Activated T-cell treated with anti-CD3 and anti-CD28 coated beads, Interleukin-2, amount 50 U/mL, for 72 hours (primary cell): Measurements from ENCODE around the gene KIRREL3. TPM values are rescaled to one million over a fixed set of nuclear protein-coding genes. Genes with fewer than 3 reads are reported as not detected.

Source experiments
- ATAC-seq, 2 donors: fragments of 150-1000 bp; cut with Tn5 transposase; replicated peaks in 1 of 2; 2 replicates each; pipeline ENCODE4 v1.10.0; 2021; ENCODE audit warnings: moderate library complexity in 2 of 2, mild to moderate bottlenecking in 1 of 2
- DNase-seq, 2 donors: peaks; one replicate each; pipeline ENCODE4 v3.0.0; 2021 to 2022; ENCODE audit warnings: mixed read lengths in 1 of 2
- H3K27ac Mint-ChIP-seq: one replicate; pipeline ENCODE4 v1.8.0; 2022; ENCODE audit warnings: mild to moderate bottlenecking, moderate library complexity, mixed read lengths
- H3K27me3 Mint-ChIP-seq: one replicate; pipeline ENCODE4 v1.8.0; 2022; ENCODE audit warnings: low read depth, mixed read lengths
- H3K36me3 Mint-ChIP-seq, 2 donors: one replicate each; pipeline ENCODE4 v1.8.0; 2022; ENCODE audit warnings: mixed read lengths in 2 of 2, mild to moderate bottlenecking in 1 of 2; ENCODE audit not compliant: insufficient read depth in 2 of 2
- H3K4me1 Mint-ChIP-seq: one replicate; pipeline ENCODE4 v1.8.0; 2022; ENCODE audit warnings: low read depth, mixed read lengths
- H3K4me3 Mint-ChIP-seq, 2 donors: one replicate each; pipeline ENCODE4 v1.8.0; 2022; ENCODE audit warnings: mild to moderate bottlenecking in 2 of 2, mixed read lengths in 2 of 2, moderate library complexity in 2 of 2
- H3K9me3 Mint-ChIP-seq, 2 donors: one replicate each; pipeline ENCODE4 v1.8.0; 2022; ENCODE audit warnings: mixed read lengths in 2 of 2
- total RNA-seq, 2 donors: library from RNA; stranded (reverse); gene quantifications; one replicate each; pipeline ENCODE4 v1.2.3, GENCODE V29; 2022

Gene KIRREL3
- total RNA-seq, 2 donors from 2014 or later: not detected

DNA sequence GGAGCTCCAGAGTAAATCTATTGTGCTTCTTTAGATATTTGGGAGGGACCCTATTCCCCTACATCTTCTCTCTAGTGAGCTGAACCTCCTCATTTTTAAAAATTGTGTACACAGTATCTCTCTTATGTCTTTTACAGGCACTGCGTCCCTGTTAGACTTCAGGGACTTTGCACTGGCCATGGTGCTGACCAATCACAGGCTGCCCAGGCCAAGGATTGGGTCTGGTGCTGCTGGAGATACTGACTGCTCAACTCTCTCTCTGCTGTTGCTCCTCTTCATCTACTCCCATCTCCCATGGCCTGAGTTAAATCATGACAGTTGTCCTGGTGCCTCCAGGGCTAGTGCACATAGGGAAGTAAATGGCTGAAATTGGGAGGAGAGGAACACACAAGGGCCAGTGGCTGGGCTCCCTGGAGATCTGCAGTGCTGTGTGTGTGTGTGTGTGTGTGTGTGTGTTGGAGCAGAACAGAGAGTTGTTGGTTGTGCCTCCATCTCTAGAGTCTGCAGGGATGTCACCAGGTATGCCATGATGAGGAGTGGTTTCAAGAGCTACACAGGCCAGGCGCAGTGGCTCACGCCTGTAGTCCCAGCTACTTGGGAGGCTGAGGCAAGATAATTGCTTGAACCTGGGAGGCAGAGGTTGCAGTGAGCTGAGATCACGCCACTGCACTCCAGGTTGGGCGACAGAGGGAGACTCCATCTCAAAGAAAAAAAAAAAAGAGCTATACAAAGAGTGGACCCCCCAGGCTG is 489.8 kb downstream of the KIRREL3 start:
- peaks cover 16% of the 10 kb centered on the region for H3K27me3 Mint-ChIP-seq
- DNase-seq (no peak), ATAC-seq (no peak)
- no peaks in the 10 kb centered on the region for H3K4me1 Mint-ChIP-seq
- H3K4me3 Mint-ChIP-seq: no peak overlapping the region
- no peaks in the 10 kb centered on the region for H3K36me3 Mint-ChIP-seq
- no peaks in the 10 kb centered on the region for H3K9me3 Mint-ChIP-seq
- H3K27ac Mint-ChIP-seq: no peak overlapping the region

DNA sequence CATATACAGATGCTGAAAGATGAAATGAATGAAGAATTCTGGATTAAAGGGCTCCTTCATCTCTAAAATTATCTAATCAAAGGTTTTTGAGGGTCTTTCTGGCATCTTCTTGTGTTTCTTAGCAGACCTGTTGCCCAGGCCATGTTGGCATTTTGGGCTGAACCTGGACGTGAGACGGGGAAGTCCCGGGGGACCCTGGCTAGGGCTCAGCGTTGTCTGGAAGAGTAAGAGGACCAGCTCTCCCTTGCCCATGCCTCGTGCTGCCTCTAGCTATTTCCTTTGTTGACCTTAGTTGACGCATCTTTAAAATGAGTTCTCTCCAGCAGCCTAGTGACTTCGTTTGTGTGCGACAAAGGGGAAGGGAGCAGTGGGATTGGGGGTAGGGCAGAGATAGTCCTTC is 492.9 kb downstream of the KIRREL3 start:
- peaks cover 0 to 3% of the 10 kb centered on the region in 2 donors for H3K9me3 Mint-ChIP-seq
- H3K36me3 Mint-ChIP-seq: no peaks in the 10 kb centered on the region
- no peak for ATAC-seq
- H3K4me1 Mint-ChIP-seq: no peaks in the 10 kb centered on the region
- peaks cover 29% of the 10 kb centered on the region for H3K27me3 Mint-ChIP-seq
- H3K27ac Mint-ChIP-seq: no peak overlapping the region
- no peak for DNase-seq
- no peak overlapping the region for H3K4me3 Mint-ChIP-seq

DNA sequence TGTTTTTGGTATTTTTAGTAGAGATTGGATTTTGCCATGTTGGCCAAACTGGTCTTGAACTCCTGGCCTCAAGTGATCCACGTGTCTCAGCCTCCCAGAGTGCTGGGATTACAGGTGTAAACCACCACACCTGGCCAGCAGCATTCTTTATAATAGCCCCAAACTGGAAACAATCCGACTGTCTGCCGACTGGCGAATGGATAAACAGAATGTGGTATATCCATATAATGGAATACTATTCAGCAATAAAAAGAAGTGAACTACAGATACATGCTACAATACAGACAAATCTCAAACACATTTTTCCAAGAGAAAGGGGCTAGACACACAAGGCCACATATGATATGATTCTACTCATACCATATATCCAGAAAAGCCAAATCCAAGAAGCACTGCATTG is 493.8 kb downstream of the KIRREL3 start:
- Mint-ChIP-seq H3K36me3 (no peaks in the 10 kb centered on the region), H3K4me1 (no peaks in the 10 kb centered on the region), H3K9me3 (peaks cover 0 to 3% of the 10 kb centered on the region in 2 donors), H3K27ac (no peak overlapping the region), H3K4me3 (no peak overlapping the region), H3K27me3 (peaks cover 35% of the 10 kb centered on the region)
- no peak for DNase-seq
- no peak for ATAC-seq

DNA sequence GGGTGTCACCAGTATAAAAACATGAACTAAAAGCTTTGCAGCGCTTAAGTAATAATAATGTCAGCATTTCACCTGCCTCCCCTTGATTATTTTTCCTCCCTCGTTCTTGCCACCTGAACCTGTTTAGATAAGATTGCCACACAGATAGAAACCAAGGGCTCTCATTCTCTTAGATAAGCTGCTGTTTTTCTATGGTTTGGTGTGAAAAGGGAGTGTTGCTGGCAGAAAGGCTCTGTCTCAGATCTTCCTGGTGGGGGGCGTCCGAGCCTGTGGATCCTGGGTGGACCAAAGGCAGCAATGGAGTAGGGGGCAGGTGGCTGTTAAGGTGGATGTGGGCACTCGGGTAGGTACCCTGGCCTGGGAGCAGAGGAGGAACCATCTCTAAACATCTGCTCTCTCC is 497.6 kb downstream of the KIRREL3 start:
- H3K36me3 Mint-ChIP-seq: no peaks in the 10 kb centered on the region
- no peaks in the 10 kb centered on the region for H3K4me1 Mint-ChIP-seq
- DNase-seq (no peak), ATAC-seq (no peak)
- H3K4me3 Mint-ChIP-seq: no peak overlapping the region
- H3K27me3 Mint-ChIP-seq: peaks cover 31% of the 10 kb centered on the region
- no peak overlapping the region for H3K27ac Mint-ChIP-seq
- peaks cover 0 to 3% of the 10 kb centered on the region in 2 donors for H3K9me3 Mint-ChIP-seq

DNA sequence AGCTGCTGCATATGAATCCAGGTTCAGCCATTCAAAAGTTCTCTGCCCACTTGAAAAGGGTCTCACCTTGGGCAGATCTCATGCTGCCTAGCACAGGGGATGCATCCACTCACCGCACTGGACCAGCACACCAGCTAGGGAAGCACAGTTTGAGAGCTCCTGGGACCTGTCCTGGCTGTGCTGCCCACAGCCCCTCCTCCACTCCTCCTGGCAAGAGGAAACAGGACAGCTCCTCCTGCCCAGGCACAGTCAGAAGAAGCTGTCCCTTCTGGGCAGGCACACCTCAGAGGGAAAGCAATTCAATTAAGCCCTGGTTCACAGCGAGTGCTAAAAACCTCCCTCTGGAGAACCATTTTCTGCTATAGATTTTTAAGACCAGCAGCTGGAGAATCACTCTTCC is 498.4 kb downstream of the KIRREL3 start:
- H3K36me3 Mint-ChIP-seq: no peaks in the 10 kb centered on the region
- H3K4me1 Mint-ChIP-seq: no peaks in the 10 kb centered on the region
- ATAC-seq (no peak), DNase-seq (no peak)
- no peak overlapping the region for H3K27ac Mint-ChIP-seq
- peaks cover 0 to 3% of the 10 kb centered on the region in 2 donors for H3K9me3 Mint-ChIP-seq
- no peak overlapping the region for H3K4me3 Mint-ChIP-seq
- H3K27me3 Mint-ChIP-seq: peaks cover 33% of the 10 kb centered on the region

DNA sequence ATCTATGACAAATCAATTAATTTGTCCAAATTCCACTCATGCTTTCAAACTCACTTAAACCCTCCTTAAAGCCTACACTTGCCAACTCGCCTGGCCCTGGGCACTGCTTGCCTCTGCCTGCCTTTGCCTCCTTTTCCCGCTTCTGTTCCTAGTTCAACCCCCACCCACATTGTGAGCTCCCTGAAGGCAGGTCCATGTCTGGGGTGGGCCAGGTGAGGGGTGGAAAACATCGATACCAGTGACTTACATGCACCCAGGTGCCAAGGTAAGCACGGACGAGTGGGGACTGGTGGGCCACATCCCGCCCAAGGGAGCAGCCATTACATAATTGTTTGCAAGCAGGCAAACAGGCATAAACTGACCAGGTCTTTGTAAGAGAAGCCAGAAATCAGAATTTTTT is 498.9 kb downstream of the KIRREL3 start:
- Mint-ChIP-seq H3K9me3 (peaks cover 0 to 3% of the 10 kb centered on the region in 2 donors), H3K27ac (no peak overlapping the region), H3K36me3 (no peaks in the 10 kb centered on the region), H3K27me3 (peaks cover 38% of the 10 kb centered on the region), H3K4me3 (no peak overlapping the region), H3K4me1 (no peaks in the 10 kb centered on the region)
- no peak for DNase-seq
- ATAC-seq: no peak

DNA sequence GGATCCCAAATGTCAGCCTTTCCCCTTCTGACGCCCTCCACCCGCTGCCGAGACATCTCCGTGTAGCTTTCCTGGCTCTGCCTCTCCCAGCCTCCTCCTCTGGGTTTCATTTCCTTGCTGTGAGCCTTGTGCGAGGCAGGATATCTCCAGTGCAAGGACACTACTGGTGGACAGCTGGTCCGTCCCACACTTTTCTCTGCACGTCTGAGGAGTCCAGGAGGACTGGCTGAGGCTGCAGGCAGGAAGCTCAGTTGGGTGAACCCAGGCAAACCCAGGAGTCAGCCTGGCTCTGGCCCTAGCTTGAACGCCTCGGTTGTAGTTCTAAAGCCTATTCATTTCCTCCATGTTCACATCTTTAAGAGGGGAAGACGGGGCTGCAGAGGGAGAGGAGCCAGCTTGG is 499.6 kb downstream of the KIRREL3 start:
- H3K9me3 Mint-ChIP-seq: peaks cover 0 to 3% of the 10 kb centered on the region in 2 donors
- no peak overlapping the region for H3K27ac Mint-ChIP-seq
- DNase-seq (no peak), ATAC-seq (no peak)
- no peak overlapping the region for H3K4me3 Mint-ChIP-seq
- H3K36me3 Mint-ChIP-seq: no peaks in the 10 kb centered on the region
- no peaks in the 10 kb centered on the region for H3K4me1 Mint-ChIP-seq
- H3K27me3 Mint-ChIP-seq: peaks cover 38% of the 10 kb centered on the region

DNA sequence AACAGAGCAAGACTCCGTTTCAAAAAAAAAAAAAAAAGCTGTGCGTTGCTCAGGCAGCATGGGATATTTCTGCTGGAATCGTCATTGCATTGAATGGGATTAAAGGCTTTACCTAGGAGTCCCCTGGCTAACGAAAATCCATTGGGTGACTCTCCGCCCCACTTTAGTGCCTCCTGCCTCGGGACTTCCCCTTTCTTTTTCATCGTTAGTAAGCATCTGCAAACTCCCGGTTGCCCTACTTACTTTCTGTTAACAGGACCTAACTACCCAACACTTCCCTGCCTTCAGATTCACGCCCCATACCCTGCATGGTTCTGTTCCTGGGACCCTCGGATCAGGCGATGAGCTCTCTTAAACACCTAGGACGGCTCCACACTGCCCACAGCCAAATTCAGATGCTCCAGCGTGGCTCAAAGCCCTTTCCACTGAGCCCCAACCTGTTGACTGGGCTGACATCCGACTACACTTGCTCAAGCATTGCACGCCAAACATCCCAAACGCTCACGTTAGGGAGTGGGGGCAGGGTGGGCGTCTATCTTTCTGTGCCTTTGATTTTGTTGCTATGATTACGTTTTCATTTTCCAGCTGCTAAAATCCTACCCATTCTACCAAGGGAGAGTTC is 501.3 kb downstream of the KIRREL3 start:
- Mint-ChIP-seq H3K9me3 (peaks cover 0 to 3% of the 10 kb centered on the region in 2 donors), H3K27ac (no peak overlapping the region), H3K36me3 (no peaks in the 10 kb centered on the region), H3K4me1 (no peaks in the 10 kb centered on the region), H3K27me3 (peaks cover 35% of the 10 kb centered on the region), H3K4me3 (no peak overlapping the region)
- ATAC-seq (no peak), DNase-seq (no peak)

DNA sequence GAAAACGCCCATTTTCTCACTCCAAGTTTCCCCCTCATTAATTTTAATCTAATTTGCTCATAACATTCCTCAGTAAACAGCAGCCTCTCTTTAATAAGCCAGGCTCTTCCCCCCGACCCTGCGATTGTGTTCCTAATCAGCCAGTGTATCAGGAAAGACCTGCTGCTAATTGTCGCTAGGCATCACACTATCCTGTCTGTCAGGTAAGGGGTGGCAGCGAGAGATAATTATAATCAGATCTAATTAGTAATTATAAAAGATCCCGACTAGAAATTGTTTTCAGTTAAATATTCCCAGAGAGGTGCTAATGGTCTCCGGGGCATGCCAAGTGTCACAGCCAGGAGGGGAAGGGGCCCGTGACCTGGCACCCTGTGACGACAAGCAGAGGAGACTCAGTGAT is 502.3 kb downstream of the KIRREL3 start:
- Mint-ChIP-seq H3K27me3 (peaks cover 27% of the 10 kb centered on the region), H3K4me3 (no peak overlapping the region), H3K9me3 (no peaks in the 10 kb centered on the region), H3K4me1 (no peaks in the 10 kb centered on the region), H3K27ac (no peak overlapping the region), H3K36me3 (no peaks in the 10 kb centered on the region)
- DNase-seq (no peak), ATAC-seq (no peak)

DNA sequence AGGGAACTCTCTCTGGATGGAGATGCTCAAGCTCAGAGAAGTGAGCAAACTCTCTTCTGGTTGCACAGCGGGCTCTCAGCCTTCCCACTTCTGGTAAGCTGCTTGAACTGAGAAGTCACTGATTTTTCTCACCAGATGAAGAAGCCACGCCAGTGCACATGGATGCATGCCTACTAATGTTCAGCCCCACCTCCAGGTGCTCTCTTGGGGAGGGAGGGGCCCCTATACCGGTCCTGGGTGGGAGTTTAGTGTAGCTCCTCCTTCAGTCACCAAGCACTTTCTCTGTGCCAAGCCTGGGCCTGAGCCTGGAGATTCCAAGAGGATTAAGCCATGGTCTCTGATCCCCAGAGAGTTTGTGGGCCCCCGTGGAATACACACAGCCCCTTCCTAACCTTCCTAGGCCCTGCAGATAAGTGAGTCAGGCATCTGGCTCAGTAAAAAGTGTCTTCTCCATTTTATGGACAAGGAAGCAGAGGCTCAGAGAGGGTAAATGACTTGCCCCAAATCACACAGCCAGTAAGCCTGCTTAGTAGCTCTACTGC is 502.9 kb downstream of the KIRREL3 start:
- no peak for ATAC-seq
- Mint-ChIP-seq H3K36me3 (no peaks in the 10 kb centered on the region), H3K4me1 (no peaks in the 10 kb centered on the region), H3K27me3 (peaks cover 26% of the 10 kb centered on the region), H3K9me3 (no peaks in the 10 kb centered on the region), H3K4me3 (no peak overlapping the region), H3K27ac (no peak overlapping the region)
- no peak for DNase-seq

DNA sequence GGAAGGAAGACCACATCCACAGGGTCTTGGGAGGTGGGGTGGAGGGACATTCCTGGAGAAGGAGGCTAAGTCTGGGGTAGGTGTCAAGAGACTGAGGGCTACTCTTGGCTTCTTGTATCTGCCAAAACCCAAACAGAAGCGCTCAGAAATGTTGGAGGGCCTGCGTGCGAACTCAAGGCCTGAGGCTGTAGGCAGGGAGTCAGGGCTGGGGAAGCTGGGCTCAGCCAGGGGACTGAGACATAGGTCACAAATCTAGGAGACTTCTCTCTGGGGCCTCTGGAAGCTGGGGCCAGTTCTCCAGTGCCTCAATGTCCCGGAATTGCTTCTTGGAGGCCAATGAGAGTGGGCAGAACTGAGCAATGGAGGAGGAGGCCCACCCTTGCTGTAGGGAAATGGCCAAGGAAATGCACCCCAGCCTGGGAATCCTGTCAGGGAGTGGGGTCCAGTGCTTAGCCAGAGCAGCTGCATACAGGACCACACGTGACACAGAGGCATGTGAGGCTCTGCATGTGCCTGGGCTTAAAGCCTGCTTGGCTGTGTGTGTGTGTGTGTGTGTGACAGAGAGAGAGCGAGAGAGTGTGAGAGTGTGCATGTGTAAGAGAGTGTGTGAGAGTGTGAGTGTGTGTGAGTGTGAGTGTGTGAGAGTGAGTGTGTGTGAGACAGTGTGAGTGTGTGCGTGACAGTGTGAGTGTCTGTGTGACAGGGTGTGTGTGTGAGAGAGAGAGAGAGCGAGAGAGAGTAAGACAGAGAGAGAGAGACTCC is 503.8 kb downstream of the KIRREL3 start:
- no peaks in the 10 kb centered on the region for H3K9me3 Mint-ChIP-seq
- no peak overlapping the region for H3K4me3 Mint-ChIP-seq
- H3K4me1 Mint-ChIP-seq: no peaks in the 10 kb centered on the region
- peaks cover 19% of the 10 kb centered on the region for H3K27me3 Mint-ChIP-seq
- no peak for DNase-seq
- H3K36me3 Mint-ChIP-seq: no peaks in the 10 kb centered on the region
- no peak for ATAC-seq
- no peak overlapping the region for H3K27ac Mint-ChIP-seq

DNA sequence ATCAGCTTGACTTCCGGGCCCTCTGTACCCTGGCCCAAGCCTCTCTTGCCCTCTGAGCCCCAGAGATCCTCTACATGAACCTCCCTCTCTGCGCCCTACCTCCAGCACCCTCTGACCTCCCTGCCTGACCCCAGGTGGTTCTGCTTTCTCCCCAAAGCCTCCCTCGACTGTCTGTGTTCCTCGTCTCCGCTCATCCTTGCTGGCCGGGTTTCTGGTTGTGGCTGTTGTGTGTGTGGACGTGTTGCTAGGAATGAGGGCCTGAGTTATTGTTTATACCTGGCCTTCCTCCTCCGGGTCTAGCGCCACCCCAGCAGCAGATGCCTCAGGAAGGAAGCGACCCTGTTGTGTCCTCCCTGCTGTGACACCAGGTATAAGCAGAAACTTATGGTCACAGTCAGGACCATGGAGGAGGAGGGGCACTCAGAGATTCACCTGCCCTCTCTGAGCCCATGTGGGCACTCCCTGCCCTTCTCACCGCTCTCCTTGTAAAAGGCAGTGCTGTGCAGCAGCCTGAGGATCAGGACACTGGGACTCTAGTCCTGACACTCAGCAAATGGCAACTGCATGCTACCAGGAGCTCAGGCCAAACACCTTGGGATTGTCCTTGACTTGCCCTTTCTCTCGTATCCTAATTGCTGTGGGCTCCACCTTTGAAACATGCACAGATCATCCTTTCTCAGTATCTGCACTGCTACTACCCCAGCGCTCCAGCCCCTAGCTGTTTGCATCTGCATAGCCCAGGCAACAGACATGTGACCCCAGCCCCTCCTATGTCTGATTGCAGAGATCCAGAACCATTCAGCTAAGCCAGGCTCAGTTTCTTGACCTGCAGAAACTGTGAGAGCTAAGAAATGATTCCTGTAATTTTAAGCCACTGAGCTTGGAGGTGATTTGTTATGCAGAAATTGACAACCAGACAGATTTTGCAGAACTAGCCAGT is 505.0 kb downstream of the KIRREL3 start:
- no peak for DNase-seq
- H3K27me3 Mint-ChIP-seq: peaks cover 19% of the 10 kb centered on the region
- H3K27ac Mint-ChIP-seq: no peak overlapping the region
- H3K4me1 Mint-ChIP-seq: no peaks in the 10 kb centered on the region
- H3K4me3 Mint-ChIP-seq: no peak overlapping the region
- no peaks in the 10 kb centered on the region for H3K9me3 Mint-ChIP-seq
- H3K36me3 Mint-ChIP-seq: no peaks in the 10 kb centered on the region
- ATAC-seq: no peak
